ENCODE results near the gene PPP2CA.

DNA sequence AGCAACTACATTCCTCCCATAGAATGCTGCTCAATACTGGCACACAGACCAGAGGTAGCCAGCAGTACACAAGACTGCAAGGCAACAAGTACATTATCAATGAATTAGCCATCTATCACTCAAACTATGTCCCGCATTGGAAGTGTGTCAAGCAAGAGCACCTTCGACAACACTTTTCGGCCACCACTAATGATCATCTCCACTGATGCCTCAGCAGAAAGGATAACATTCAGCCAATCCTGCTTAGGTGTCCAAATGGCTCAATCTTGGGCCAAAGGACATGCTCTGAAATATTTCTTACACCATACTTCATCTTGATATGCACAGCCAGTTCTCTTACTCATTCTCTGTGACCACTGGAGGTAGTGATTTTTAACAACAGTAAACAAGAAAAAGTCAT, 74.2 kb downstream of the PPP2CA start:
- TF ChIP-seq EZH2 (IDR thresholded peaks at IDR 0.05; ENCODE audit: insufficient read depth, poor library complexity, severe bottlenecking): no peak
- no peak for TF ChIP-seq EZH2phosphoT487 (IDR thresholded peaks at IDR 0.05; ENCODE audit: insufficient read depth, low read depth)

Data from GM23248 (cell line).